Ovary (tissue), 3 donors: ENCODE results near the gene PER2.

ENCODE experiments used
- EP300 ChIP-seq: sonication (generic); formaldehyde crosslinking; IDR thresholded peaks from one replicate; pipeline ENCODE4 v1.6.1; 2017; ENCODE audit warnings: antibody characterized with exemption
- POLR2A ChIP-seq: fragments of 450-650 bp; IDR thresholded peaks from one replicate; pipeline ENCODE4 v1.6.1; 2017; ENCODE audit warnings: antibody characterized with exemption, mild to moderate bottlenecking, moderate library complexity
- TF ChIP-seq, protein P1 (sequence below), 3 donors: fragments of 450-650 bp in 2 of 3; fragments of 200-600 bp in 1 of 3; IDR thresholded peaks; one replicate each; pipeline versions ENCODE4 v1.5.1 to v1.8.0; 2016 to 2022; ENCODE audit warnings: antibody characterized with exemption in 3 of 3, mild to moderate bottlenecking in 1 of 3
- donor health status: DM: no; HTN: no; CAD: no.

DNA sequence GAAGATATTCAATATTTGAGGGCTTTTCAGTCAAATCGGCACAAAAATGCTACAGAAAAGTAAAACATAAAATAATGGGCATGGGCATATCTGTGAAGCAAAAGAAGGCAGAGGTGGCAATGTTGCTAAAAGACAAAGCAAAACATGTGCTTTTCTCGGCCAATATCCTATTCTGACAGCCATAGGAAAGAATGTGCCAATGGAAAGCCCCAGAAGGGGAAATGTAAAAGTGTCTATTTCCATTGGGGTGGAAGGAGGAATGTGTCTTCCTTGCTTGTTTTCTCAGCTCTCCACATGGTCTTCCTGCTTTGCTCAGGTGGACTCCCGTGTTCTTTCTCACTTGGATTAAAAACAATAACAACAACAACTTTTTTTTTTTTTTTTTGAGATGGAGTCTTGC, 13.7 kb upstream of the PER2 start:
- TF ChIP-seq, protein P1, sequence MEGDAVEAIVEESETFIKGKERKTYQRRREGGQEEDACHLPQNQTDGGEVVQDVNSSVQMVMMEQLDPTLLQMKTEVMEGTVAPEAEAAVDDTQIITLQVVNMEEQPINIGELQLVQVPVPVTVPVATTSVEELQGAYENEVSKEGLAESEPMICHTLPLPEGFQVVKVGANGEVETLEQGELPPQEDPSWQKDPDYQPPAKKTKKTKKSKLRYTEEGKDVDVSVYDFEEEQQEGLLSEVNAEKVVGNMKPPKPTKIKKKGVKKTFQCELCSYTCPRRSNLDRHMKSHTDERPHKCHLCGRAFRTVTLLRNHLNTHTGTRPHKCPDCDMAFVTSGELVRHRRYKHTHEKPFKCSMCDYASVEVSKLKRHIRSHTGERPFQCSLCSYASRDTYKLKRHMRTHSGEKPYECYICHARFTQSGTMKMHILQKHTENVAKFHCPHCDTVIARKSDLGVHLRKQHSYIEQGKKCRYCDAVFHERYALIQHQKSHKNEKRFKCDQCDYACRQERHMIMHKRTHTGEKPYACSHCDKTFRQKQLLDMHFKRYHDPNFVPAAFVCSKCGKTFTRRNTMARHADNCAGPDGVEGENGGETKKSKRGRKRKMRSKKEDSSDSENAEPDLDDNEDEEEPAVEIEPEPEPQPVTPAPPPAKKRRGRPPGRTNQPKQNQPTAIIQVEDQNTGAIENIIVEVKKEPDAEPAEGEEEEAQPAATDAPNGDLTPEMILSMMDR (IDR thresholded peaks at IDR 0.05) = no peak
- no peak for TF ChIP-seq EP300
- no peak for TF ChIP-seq POLR2A
